IMR-90 (cell line): Measurements from ENCODE around the gene KLHDC1. TPM values are rescaled to one million over a fixed set of nuclear protein-coding genes. Genes with fewer than 3 reads are reported as not detected.

Experiments used
- ATAC-seq: fragments of 200-7000 bp; cut with Tn5 transposase; 2 replicates; pipeline ENCODE4 v1.9.1; 2020; ENCODE audit warnings: low read depth, mild to moderate bottlenecking, moderate library complexity
- BruUV-seq: library from RNA; stranded (reverse); fragments of 400-500 nt; replicated peaks from 2 replicates; lab custom pipeline; 2021; lab: Mats Ljungman, UMichigan
- CTCF ChIA-PET: fragments of 300-600 bp; formaldehyde crosslinking; extraction: SDS; loops from one replicate; lab custom pipeline; 2021; ENCODE audit warnings: antibody characterized with exemption; lab: Yijun Ruan, JAX
- POLR2A ChIA-PET: fragments of 300-600 bp; sonication (Branson Sonifier 250); formaldehyde crosslinking; loops from one replicate; lab custom pipeline; 2022; ENCODE audit warnings: antibody characterized with exemption; ENCODE audit not compliant: unreplicated experiment; lab: Charles Lee
- DNase-seq: peaks from one replicate; pipeline ENCODE4 v3.0.0; 2013
- H2AFZ ChIP-seq: replicated peaks from 2 replicates; pipeline ENCODE3; 2013; ENCODE audit warnings: low read length, mild to moderate bottlenecking; ENCODE audit not compliant: poor library complexity
- H2AK5ac ChIP-seq: 2 replicates; pipeline ENCODE4 v1.6.1; 2013; ENCODE audit warnings: low read depth, low read length, inconsistent platforms
- H2AK9ac ChIP-seq: replicated peaks from 2 replicates; pipeline ENCODE3; 2013; ENCODE audit warnings: mild to moderate bottlenecking, low read depth, low read length, moderate library complexity; ENCODE audit not compliant: poor library complexity
- H2BK120ac ChIP-seq: 2 replicates; pipeline ENCODE4 v1.6.1; 2013; ENCODE audit warnings: low read depth, low read length, inconsistent platforms
- H2BK15ac ChIP-seq: 3 replicates; pipeline ENCODE4 v1.6.1; 2013; ENCODE audit warnings: low read depth, low read length, inconsistent platforms
- H2BK20ac ChIP-seq: 2 replicates; pipeline ENCODE4 v1.6.1; 2013; ENCODE audit warnings: low read depth, mild to moderate bottlenecking, inconsistent platforms, low read length, moderate library complexity
- H2BK5ac ChIP-seq: 2 replicates; pipeline ENCODE4 v1.6.1; 2013; ENCODE audit warnings: mild to moderate bottlenecking, low read depth, low read length, inconsistent platforms; ENCODE audit not compliant: poor library complexity, severe bottlenecking
- H3K14ac ChIP-seq: replicated peaks from 2 replicates; pipeline ENCODE4 v1.6.1; 2013; ENCODE audit warnings: low read depth, low read length, inconsistent platforms
- H3K18ac ChIP-seq: 2 replicates; pipeline ENCODE4 v1.6.1; 2013; ENCODE audit warnings: low read depth, low read length, control low read depth
- H3K23ac ChIP-seq: 2 replicates; pipeline ENCODE4 v1.6.1; 2013; ENCODE audit warnings: low read depth, low read length, inconsistent platforms
- H3K27ac ChIP-seq: 2 replicates; pipeline ENCODE4 v1.5.1; 2013; ENCODE audit warnings: mild to moderate bottlenecking, control low read depth, low read length; ENCODE audit not compliant: insufficient read depth
- H3K27me3 ChIP-seq: 2 replicates; pipeline ENCODE4 v1.6.1; 2013; ENCODE audit warnings: low read length; ENCODE audit not compliant: control insufficient read depth, insufficient read depth
- H3K36me3 ChIP-seq: 2 replicates; pipeline ENCODE4 v1.6.1; 2013; ENCODE audit warnings: low read length, mixed read lengths; ENCODE audit not compliant: control insufficient read depth, insufficient read depth
- H3K4ac ChIP-seq: 2 replicates; pipeline ENCODE4 v1.6.1; 2013; ENCODE audit warnings: low read depth, low read length, inconsistent platforms
- H3K4me1 ChIP-seq: 2 replicates; pipeline ENCODE4 v1.6.1; 2013; ENCODE audit warnings: low read length, mixed read lengths; ENCODE audit not compliant: control insufficient read depth, insufficient read depth
- H3K4me2 ChIP-seq: 2 replicates; pipeline ENCODE4 v1.6.1; 2013; ENCODE audit warnings: low read depth, mild to moderate bottlenecking, control low read depth, low read length, moderate library complexity
- H3K4me3 ChIP-seq: 2 replicates; pipeline ENCODE4 v1.5.1; 2013; ENCODE audit warnings: low read depth, mild to moderate bottlenecking, control low read depth, low read length, moderate library complexity; ENCODE audit not compliant: insufficient read depth
- H3K56ac ChIP-seq: 2 replicates; pipeline ENCODE4 v1.6.1; 2013; ENCODE audit warnings: low read length, inconsistent platforms; ENCODE audit not compliant: insufficient read depth; ENCODE audit errors: extremely low read depth
- H3K79me1 ChIP-seq, 2 experiments: 2 replicates each; pipeline ENCODE4 v1.6.1; 2013; ENCODE audit warnings: low read length in 2 of 2, inconsistent platforms in 1 of 2, low read depth in 1 of 2
- H3K9ac ChIP-seq: 2 replicates; pipeline ENCODE4 v1.6.1; 2013; ENCODE audit warnings: low read depth, low read length, control low read depth
- H3K9me1 ChIP-seq: 2 replicates; pipeline ENCODE4 v1.6.1; 2013; ENCODE audit warnings: low read length, inconsistent platforms; ENCODE audit not compliant: insufficient read depth
- H3K9me3 ChIP-seq: 2 replicates; pipeline ENCODE4 v1.6.1; 2013; ENCODE audit warnings: low read length; ENCODE audit not compliant: control insufficient read depth, insufficient read depth
- H4K20me1 ChIP-seq: 2 replicates; pipeline ENCODE4 v1.6.1; 2013; ENCODE audit warnings: low read length, inconsistent platforms; ENCODE audit not compliant: insufficient read depth
- H4K5ac ChIP-seq: 2 replicates; pipeline ENCODE4 v1.6.1; 2013; ENCODE audit warnings: mild to moderate bottlenecking, low read depth, low read length, control low read depth
- H4K8ac ChIP-seq, 2 experiments: 2 replicates each; pipeline ENCODE4 v1.6.1; 2013; ENCODE audit warnings: low read depth in 2 of 2, low read length in 2 of 2, control low read depth in 1 of 2, inconsistent platforms in 1 of 2
- H4K91ac ChIP-seq: 2 replicates; pipeline ENCODE4 v1.6.1; 2013; ENCODE audit warnings: low read depth, low read length, inconsistent platforms; ENCODE audit not compliant: insufficient read depth
- CEBPB ChIP-seq: IDR thresholded peaks from 2 replicates; pipeline ENCODE4 v1.6.1; 2012; ENCODE audit warnings: low read depth, low read length, improper control_type of control experiment
- CHD1 ChIP-seq: IDR thresholded peaks from 2 replicates; pipeline ENCODE4 v1.6.1; 2012; ENCODE audit warnings: low read depth, low read length, improper control_type of control experiment
- WGBS, 2 experiments: methylation state at CpG; one replicate each; pipeline versions ENCODE4 v1.1.5 to v1.1.7; 2013; ENCODE audit warnings: missing lambda C conversion rate in 2 of 2; ENCODE audit not compliant: insufficient read length in 1 of 2; ENCODE audit errors: extremely low coverage in 2 of 2; 5-methylcytosine and 5-hydroxymethylcytosine counted together
- dilution Hi-C: fragments of 300-500 bp; cut with HindIII; formaldehyde crosslinking; loops from one replicate; pipeline ENCODE4 v1.14.3; 2018; ENCODE audit warnings: low sequenced_read_pairs; ENCODE audit not compliant: unreplicated experiment
- in situ Hi-C: fragments of 300-500 bp; cut with MboI; formaldehyde crosslinking; loops from 3 replicates; pipeline ENCODE4 v1.14.3; 2019; ENCODE audit warnings: low sequenced_read_pairs, inconsistent platforms, mixed read lengths
- intact Hi-C: fragments of 100-400 bp; cut with micrococcal nuclease; formaldehyde crosslinking; loops from 2 replicates; pipeline ENCODE4 v1.10.0; 2022
- polyA plus RNA-seq, 3 experiments: library from polyadenylated mRNA; depleted of rRNA; stranded (reverse); fragments of >200 nt; gene quantifications; 2 replicates each; pipeline ENCODE4 v1.2.3, GENCODE V29; 2012; ENCODE audit warnings: low replicate concordance in 1 of 3
- total RNA-seq: library from RNA; depleted of rRNA; stranded (reverse); fragments of >200 nt; gene quantifications from 2 replicates; pipeline ENCODE4 v1.2.3, GENCODE V29; 2012

KLHDC1 gene
- total and polyA plus RNA-seq, 2 of the 4 experiments (the other 2 are of a cell fraction) = 0.51 to 0.90 TPM

GRCh38 chr14:49659526-49660455 is 33.1 kb upstream of the KLHDC1 start:
- Histone ChIP-seq H3K9me3 (no peaks in the 10 kb centered on the region), H3K56ac (no peak overlapping the region), H3K23ac (0 out of 2 replicates have a peak overlapping the region, but pooled peaks have one; percentile 29), H3K4me1 (no peaks in the 10 kb centered on the region; the same call in 1 of the 2 replicates), H2BK15ac (no peak overlapping the region), H3K4ac (no peak overlapping the region), H2AK9ac (no peak overlapping the region), H2BK120ac (no peak overlapping the region), H3K4me3 (no peak overlapping the region), H4K20me1 (no peaks in the 10 kb centered on the region), H3K27me3 (no peaks in the 10 kb centered on the region), H3K79me1 (peaks cover 4 to 7% of the 10 kb centered on the region in 2 experiments; a peak in 3 of 4 replicates), H2AFZ (no peak overlapping the region), H3K14ac (no peak overlapping the region), H3K27ac (no peak overlapping the region), H4K8ac (no peak overlapping the region), H3K9me1 (no peaks in the 10 kb centered on the region), H3K36me3 (no peaks in the 10 kb centered on the region), H2BK20ac (no peak overlapping the region), H2AK5ac (no peak overlapping the region; the same call in 1 of the 2 replicates), H3K4me2 (no peak overlapping the region), H3K9ac (no peak overlapping the region), H4K5ac (no peak overlapping the region), H2BK5ac (no peak overlapping the region), H4K91ac (no peak overlapping the region), H3K18ac (no peak overlapping the region)
- CTCF ChIA-PET = no interaction called here
- POLR2A ChIA-PET = interaction anchor here (0.6 kb wide), 1 partner anchor 178 kb away, joined by 4 read pairs; no protein-coding TSS in a partner anchor
- DNase-seq (no peak), ATAC-seq (no peak)
- dilution Hi-C loops (no loop called here), in situ Hi-C loops (no loop called here), intact Hi-C loops (no loop called here)
- peak; percentile 35; the same call in 1 of the 2 replicates for TF ChIP-seq CEBPB
- TF ChIP-seq CHD1 = no peak
- no TSS peak for BruUV-seq
- WGBS, 2 experiments = no CpG with 5 or more reads among the region's 2 CpGs
